ENCODE results near the gene PRDM2. TPM values are rescaled to one million over a fixed set of nuclear protein-coding genes. Genes with fewer than 3 reads are reported as not detected.

PRDM2 gene
- total RNA-seq, 3 donors from 2014 or later (not counting 1 experiment from before 2014, with no cell fraction given): 168 to 193 (median 184) TPM

DNA sequence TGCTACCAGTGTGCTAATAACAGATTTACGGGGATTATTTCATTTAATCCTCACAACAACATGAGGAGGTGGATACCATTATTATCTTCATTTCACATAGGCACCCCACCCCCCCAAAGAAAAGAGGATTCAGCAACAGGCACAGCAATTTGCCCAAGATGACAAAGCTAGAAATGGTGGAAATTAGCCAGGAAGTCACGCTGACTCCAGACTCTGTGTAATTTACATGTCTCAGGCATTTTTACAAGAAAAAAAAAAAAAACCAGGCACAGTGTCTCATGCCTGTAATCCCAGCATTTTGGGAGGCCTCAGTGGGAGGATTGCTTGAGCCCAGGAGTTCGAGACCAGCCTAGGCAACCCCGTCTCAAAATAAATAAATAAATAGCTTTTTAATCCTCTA lies 37.5 kb upstream of the PRDM2 start:
- no peak overlapping the region for H3K27ac ChIP-seq (ENCODE audit: low read length)
- Mint-ChIP-seq H3K4me3 (no peak overlapping the region), H3K9me3 (peaks cover 0 to 3% of the 10 kb centered on the region in 2 donors), H3K27me3 (ENCODE audit: low read depth in 2 of 2) (peaks cover 15 to 19% of the 10 kb centered on the region in 2 donors), H3K36me3 (peaks cover 7% of the 10 kb centered on the region), H3K4me1 (peaks cover 5% of the 10 kb centered on the region in 2 donors), H3K27ac (no peak overlapping the region)
- H3K36me3 ChIP-seq (ENCODE audit: control insufficient read depth, insufficient read depth, low read length): no peaks in the 10 kb centered on the region
- ATAC-seq: no peak
- intact Hi-C loops (cut with micrococcal nuclease): no loop called here
- WGBS (ENCODE audit: insufficient coverage): 12% methylated on average over 1 of the region's 4 CpGs
- no peak overlapping the region for H3K4me3 ChIP-seq (ENCODE audit: low read length)
- no peaks in the 10 kb centered on the region for H3K9me3 ChIP-seq (ENCODE audit: control insufficient read depth, insufficient read depth, low read length)
- H3K4me1 ChIP-seq (ENCODE audit: control insufficient read depth, insufficient read depth, low read length): peaks cover 8% of the 10 kb centered on the region
- TF ChIP-seq, protein P1, sequence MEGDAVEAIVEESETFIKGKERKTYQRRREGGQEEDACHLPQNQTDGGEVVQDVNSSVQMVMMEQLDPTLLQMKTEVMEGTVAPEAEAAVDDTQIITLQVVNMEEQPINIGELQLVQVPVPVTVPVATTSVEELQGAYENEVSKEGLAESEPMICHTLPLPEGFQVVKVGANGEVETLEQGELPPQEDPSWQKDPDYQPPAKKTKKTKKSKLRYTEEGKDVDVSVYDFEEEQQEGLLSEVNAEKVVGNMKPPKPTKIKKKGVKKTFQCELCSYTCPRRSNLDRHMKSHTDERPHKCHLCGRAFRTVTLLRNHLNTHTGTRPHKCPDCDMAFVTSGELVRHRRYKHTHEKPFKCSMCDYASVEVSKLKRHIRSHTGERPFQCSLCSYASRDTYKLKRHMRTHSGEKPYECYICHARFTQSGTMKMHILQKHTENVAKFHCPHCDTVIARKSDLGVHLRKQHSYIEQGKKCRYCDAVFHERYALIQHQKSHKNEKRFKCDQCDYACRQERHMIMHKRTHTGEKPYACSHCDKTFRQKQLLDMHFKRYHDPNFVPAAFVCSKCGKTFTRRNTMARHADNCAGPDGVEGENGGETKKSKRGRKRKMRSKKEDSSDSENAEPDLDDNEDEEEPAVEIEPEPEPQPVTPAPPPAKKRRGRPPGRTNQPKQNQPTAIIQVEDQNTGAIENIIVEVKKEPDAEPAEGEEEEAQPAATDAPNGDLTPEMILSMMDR (IDR thresholded peaks at IDR 0.05): no peak
- no peak for DNase-seq
- H3K27me3 ChIP-seq (ENCODE audit: control insufficient read depth, insufficient read depth, low read length): peaks cover 2% of the 10 kb centered on the region

DNA sequence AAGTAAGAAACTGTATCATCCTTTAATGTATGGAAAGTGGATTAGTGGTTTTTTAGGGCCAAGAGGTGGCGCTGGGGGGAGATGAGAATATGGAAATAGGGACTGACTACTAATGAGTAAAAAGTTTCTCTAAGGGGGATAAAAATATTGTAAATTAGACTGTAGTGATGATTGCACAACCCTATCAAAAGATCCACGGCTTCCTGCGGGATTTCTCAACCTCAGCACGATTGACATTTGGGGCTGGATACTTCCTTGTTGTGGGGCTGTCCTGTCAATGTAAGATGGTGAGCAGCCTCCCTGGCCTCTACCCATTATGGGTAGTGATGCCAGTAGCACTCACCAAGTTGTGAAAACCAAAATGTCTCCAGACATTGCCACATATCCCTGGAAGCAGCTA lies 36.0 kb upstream of the PRDM2 start:
- no peak overlapping the region for H3K27ac ChIP-seq (ENCODE audit: low read length)
- H3K4me3 ChIP-seq (ENCODE audit: low read length): no peak overlapping the region
- 67% methylated on average over 4 of the region's 4 CpGs for WGBS (ENCODE audit: insufficient coverage)
- Mint-ChIP-seq H3K27ac (no peak overlapping the region), H3K27me3 (ENCODE audit: low read depth in 2 of 2) (peaks cover 15 to 19% of the 10 kb centered on the region in 2 donors), H3K36me3 (peaks cover 7% of the 10 kb centered on the region), H3K4me3 (no peak overlapping the region), H3K9me3 (peaks cover 0 to 3% of the 10 kb centered on the region in 2 donors), H3K4me1 (peaks cover 5% of the 10 kb centered on the region in 2 donors)
- H3K9me3 ChIP-seq (ENCODE audit: control insufficient read depth, insufficient read depth, low read length): no peaks in the 10 kb centered on the region
- DNase-seq (no peak), ATAC-seq (no peak)
- intact Hi-C loops (cut with micrococcal nuclease): no loop called here
- H3K36me3 ChIP-seq (ENCODE audit: control insufficient read depth, insufficient read depth, low read length): no peaks in the 10 kb centered on the region
- peaks cover 8% of the 10 kb centered on the region for H3K4me1 ChIP-seq (ENCODE audit: control insufficient read depth, insufficient read depth, low read length)
- H3K27me3 ChIP-seq (ENCODE audit: control insufficient read depth, insufficient read depth, low read length): peaks cover 2% of the 10 kb centered on the region
- TF ChIP-seq, protein P1 (IDR thresholded peaks at IDR 0.05): no peak

DNA sequence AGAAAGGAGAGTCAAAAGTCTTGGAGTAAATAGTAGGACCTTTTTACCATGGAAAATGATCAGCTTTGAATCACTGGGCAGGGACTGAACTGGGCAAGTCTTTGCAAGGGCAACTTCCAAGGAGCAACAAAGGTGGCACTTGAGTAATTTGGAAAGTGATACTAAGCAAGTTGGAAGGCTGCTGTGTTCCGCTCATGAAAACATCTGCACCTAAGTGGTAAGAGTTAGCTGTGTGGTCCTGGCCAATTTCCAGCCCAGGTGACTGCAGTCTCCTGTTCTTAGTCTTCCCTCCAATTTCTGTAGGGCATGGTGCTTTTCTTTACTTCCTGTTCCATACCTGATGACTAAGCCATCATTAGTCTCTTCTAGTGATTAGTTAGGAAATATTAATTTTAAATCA lies 35.5 kb upstream of the PRDM2 start:
- Mint-ChIP-seq H3K27ac (no peak overlapping the region), H3K27me3 (ENCODE audit: low read depth in 2 of 2) (peaks cover 15 to 16% of the 10 kb centered on the region in 2 donors), H3K4me1 (peaks cover 5% of the 10 kb centered on the region in 2 donors), H3K4me3 (no peak overlapping the region), H3K36me3 (peaks cover 3% of the 10 kb centered on the region), H3K9me3 (peaks cover 0 to under 1% of the 10 kb centered on the region in 2 donors)
- Histone ChIP-seq H3K4me3 (ENCODE audit: low read length) (no peak overlapping the region), H3K9me3 (ENCODE audit: control insufficient read depth, insufficient read depth, low read length) (no peaks in the 10 kb centered on the region), H3K4me1 (ENCODE audit: control insufficient read depth, insufficient read depth, low read length) (peaks cover 8% of the 10 kb centered on the region), H3K36me3 (ENCODE audit: control insufficient read depth, insufficient read depth, low read length) (no peaks in the 10 kb centered on the region), H3K27ac (ENCODE audit: low read length) (no peak overlapping the region), H3K27me3 (ENCODE audit: control insufficient read depth, insufficient read depth, low read length) (peaks cover under 1% of the 10 kb centered on the region)
- ATAC-seq (no peak), DNase-seq (no peak)
- TF ChIP-seq, protein P1 (IDR thresholded peaks at IDR 0.05): no peak
- intact Hi-C loops (cut with micrococcal nuclease): no loop called here
- WGBS (ENCODE audit: insufficient coverage): 55% methylated on average over 1 of the region's 1 CpG

DNA sequence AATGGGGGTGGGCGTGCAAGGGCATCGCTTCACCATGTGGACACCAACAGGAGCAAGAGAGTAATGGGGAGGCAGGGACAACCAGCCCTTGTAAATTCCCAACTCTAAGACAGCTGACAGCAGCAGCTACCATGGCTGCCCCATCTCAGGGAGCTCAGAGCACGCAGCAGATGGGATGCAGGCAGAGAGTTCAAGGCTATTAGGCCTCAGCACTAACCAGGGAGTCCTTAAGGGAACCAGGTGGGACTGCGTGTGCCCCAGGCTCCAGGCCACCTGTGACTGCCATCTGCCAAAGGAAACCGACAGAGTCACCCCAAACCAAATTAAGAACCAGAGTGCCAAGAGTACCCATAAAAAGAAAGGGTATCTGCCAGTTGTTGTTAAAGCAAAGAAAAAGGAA lies 33.7 kb upstream of the PRDM2 start:
- no peaks in the 10 kb centered on the region for H3K36me3 Mint-ChIP-seq
- DNase-seq: no peak
- TF ChIP-seq, protein P1 (IDR thresholded peaks at IDR 0.05): no peak
- H3K27ac Mint-ChIP-seq: peak overlapping the region in 1 of 2 donors; percentile 33
- H3K36me3 ChIP-seq (ENCODE audit: control insufficient read depth, insufficient read depth, low read length): no peaks in the 10 kb centered on the region
- H3K4me1 ChIP-seq (ENCODE audit: control insufficient read depth, insufficient read depth, low read length): peaks cover 8% of the 10 kb centered on the region
- H3K27me3 ChIP-seq (ENCODE audit: control insufficient read depth, insufficient read depth, low read length): no peaks in the 10 kb centered on the region
- no peak overlapping the region for H3K4me3 ChIP-seq (ENCODE audit: low read length)
- WGBS (ENCODE audit: insufficient coverage): 88% methylated on average over 4 of the region's 5 CpGs
- intact Hi-C loops (cut with micrococcal nuclease): no loop called here
- no peak overlapping the region for H3K4me3 Mint-ChIP-seq
- H3K27me3 Mint-ChIP-seq (ENCODE audit: low read depth in 2 of 2): peaks cover 12 to 15% of the 10 kb centered on the region in 2 donors
- H3K4me1 Mint-ChIP-seq: peaks cover 5% of the 10 kb centered on the region in 2 donors
- H3K27ac ChIP-seq (ENCODE audit: low read length): peak overlapping the region; percentile 1
- no peaks in the 10 kb centered on the region for H3K9me3 ChIP-seq (ENCODE audit: control insufficient read depth, insufficient read depth, low read length)
- H3K9me3 Mint-ChIP-seq: no peaks in the 10 kb centered on the region
- no peak for ATAC-seq
